GM19438 (cell line): ENCODE measurements around the gene TIMM10B.
A peak's percentile ranks its signal among the peaks of the same experiment; 100 is the strongest.

ENCODE experiments used
- ATAC-seq: cut with Tn5 transposase; IDR thresholded peaks from one replicate; pipeline ENCODE4 v1.9.1; 2021; ENCODE audit warnings: low read depth; ENCODE audit not compliant: unreplicated experiment

Gene TIMM10B

DNA sequence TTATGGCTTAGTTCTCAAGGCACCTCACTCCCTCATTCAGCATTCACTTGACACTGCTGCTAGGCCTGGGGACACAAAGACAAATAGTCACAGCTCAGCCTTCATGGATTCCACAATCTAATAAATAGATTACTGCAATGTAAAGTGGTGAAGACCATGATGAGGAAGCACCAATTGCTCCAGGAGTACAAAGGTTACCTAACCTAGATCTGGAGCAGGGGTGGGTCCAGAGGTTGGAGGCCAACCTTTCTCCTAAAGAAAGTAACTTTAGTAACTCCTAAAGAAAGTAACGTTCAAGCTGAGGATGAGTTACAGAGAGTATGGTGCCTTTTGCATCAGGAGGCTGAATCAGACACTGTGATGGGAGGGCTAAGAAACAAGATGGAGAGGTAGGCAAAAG, 11.7 kb upstream of the TIMM10B start:
- no peak for ATAC-seq

DNA sequence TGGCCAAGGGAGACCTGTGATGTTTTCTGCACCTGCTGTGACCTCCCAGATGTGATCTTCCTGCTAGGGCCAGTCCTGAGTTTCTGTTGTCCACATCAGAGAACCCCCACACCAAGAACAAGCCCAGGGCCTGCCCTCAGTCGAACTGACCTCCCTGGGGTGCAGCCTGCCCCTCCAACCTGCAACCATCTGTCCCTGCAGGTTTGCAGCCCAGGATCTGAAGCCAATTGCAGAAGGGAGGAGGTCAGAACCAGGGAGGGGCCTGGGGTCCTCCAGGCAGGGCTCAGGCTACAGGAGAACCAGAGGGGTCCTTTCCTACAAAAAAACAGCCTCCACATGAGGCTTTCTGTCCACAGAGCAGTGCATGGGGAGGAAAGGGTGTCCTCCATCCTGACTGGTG, 8.4 kb upstream of the TIMM10B start:
- ATAC-seq = no peak

DNA sequence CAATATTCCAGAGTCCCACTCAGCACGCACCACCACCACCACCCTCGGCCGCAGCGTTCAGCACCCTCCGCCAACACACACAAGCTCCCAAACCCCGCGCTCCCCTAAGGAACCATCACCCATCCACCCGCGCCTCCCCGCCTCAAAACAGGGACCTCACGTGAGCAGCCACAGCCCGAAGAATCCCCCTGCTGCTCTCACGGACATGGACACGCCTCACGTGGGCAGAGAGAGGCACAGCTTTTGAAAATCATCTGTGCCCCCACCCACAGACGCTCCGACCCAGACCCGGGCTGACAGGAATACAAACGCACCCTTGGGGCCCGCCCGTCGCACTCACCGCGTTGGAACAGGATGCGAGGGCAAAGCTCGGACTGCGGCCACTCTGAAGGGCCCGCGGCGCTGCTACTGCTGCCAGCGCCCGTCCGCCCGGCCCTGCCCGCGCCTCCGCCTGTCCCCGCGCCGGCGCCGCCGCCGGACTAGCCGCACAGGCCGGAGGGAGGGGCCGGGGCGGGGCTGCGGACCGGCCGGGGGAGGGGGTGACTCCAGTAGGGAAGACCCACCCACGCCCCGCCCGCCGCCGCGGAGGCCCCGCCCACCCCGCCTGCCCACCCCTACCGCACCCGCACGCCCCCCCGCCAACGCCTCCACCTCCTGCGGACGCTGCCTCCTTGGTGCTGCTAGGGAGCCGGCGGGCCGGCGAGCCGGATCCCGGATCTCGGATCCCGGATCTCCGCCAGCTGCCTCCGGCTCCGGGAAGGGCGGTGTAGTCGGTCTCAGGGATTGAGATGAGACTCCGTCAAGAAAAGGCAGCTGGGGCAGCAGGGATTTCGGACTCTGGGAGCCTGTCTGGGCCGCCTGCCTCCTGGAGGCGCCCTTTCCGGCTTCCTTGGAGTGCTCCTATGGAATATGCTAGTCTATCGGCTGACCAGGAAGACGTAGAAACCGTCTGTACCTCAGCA, 7.6 kb upstream of the TIMM10B start, which contains the start of gene TRIM3:
TSS of gene TRIM3 (minus strand) at position 491 of the 962 bp plus-strand sequence. CDS start 8,246 bp downstream, outside the sequence.
- ATAC-seq = peak; percentile 63

DNA sequence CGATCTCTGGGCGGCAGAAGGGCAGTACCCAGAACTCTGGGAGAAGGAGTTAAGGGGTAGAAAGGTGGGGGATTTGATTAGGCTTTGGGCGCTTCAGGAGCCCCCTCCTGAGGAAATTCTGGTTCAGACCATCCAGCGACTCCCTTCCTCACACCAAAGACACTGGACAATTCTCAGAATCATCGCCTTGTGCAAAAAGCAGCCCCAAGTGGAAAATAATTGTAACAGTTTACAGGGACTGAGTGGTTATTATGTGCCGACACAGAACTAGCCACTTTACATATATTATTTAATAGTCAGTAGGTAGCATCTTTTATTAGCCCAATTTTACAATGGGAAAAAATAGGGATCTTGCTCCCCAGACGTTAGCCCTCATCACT, 6.9 kb upstream of the TIMM10B start:
- ATAC-seq = no peak

DNA sequence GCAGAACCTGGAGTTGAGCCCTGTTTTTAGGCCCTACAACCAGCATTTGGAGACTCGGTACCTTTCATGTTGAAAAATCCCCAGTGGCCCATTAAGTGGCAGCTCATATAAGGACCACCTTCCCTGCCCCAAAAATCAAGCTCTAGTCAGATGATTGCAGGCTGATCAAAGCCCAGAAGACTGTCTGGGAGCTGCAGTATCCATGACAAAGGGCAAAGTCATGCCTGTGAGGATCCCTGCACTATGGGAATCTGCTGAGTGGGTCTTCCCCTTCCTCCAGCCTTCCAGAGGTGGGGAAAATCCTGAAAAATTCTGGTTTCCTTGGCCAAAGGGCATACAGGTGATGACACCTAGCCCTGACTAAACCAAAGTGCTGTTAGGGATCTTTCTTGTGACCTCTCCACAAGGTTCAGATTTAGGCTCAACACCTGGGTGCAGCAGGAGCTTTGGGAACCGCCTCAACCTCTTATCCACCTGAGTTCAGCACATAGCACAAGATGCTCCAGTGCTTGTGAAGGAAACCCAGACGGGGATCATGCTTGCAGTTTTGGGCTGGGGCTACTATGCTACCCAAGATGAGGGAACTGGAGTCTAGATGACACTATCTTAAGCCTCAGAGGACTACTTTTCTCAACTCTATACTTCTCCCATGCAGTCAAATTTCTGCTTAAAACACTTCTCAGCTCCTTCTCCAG, 6.3 kb upstream of the TIMM10B start:
- ATAC-seq = no peak

DNA sequence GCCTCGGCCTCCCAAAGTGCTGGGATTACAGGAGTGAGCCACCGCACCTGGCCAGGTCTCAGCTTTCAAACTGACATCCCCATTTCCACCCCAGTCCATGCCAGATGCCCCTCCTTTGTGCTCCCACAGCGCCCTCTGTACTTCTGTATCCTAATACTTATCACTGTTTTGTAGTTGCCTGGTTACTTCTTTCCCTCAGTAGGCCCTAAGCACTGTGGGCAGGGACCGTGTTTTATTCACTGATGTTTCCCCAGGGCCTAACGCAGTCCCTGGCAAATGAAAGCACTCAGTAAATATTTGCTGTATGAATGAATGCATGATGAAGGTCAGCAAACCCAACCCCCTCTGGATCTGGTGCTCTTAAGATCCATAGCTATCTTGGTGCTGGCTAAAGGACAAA, 5.4 kb upstream of the TIMM10B start:
- no peak for ATAC-seq

DNA sequence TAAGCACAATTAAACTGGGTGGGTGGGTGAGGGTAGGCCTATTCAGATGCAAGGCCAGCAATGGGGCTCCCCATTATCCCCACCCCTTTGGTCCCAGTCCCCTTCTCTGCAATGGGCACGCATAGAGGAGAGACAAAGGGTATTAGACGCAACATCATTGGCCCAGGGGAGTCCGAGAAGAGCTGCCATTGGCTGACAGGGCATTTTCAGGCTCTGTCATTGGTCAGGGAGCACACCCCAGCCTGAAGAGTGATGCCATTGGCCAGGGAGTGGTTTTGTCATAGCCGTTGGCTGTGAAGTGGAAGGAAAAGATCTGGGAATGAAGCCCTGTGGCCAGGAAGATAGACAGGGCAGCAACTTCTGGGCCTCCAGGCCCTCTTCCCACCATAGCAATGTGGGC, 4.7 kb upstream of the TIMM10B start:
- no peak for ATAC-seq

DNA sequence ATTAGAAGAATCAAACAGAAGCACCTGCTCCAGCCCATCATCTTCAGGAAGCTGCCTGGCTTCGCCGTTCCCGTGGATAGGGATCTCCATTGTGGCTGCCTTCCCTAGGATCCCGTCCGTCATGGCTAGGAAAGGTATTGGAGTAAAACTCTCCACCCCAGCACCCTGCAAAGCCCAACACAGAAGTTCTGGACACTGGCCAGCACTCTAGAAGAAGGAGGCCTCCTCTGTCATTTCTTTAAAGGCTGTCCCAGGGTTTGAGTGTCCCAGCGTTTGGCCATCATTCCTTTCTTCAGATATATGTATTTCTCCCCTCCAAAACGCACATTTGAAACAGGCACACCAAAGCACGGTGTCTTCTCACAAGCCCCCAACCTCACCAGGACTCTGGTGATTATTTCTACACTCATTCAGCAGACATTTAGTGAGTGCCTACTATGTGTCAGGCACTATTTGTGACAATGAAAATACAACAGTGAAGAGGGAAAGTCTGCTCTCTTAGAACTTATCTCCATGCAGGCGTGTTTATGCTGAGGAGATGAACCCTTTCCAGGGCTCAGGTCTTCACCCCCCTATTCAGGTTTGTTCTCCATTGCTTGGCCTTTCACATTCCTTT, 894 bp upstream of the TIMM10B start:
- no peak for ATAC-seq

DNA sequence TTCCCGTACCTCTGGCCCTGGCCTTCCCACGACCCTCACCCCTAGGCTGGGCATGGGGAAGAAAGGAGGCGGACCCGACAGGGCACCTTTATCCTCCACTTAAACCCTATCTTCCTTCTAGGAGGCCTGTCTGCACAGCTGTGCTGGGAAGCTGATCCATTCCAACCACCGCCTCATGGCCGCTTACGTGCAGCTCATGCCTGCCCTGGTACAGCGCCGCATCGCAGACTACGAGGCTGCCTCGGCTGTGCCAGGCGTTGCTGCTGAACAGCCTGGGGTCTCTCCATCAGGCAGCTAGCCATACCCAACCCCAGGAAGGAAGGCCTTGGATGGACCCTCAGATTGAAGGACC, 599 bp downstream of the TIMM10B start:
- ATAC-seq = no peak

DNA sequence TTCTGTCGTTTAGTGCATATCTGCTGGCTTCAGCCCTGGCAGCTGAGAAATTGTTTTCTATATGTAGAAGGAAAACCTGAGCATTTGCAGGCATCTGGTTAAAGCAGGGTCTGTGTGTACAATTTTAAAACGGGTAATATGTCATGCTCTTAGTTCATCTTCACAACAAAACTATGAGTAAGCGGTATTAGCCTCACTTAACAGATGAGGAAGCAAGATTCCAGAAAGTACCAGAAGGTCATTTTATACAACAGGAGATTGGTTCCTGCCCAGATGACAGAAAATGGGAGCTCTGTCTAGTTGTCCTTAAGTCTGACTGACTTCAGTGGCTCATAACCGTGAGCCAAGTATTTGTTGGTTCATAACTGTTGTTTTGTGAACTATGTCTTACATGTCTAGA, 1.1 kb downstream of the TIMM10B start:
- ATAC-seq = no peak

DNA sequence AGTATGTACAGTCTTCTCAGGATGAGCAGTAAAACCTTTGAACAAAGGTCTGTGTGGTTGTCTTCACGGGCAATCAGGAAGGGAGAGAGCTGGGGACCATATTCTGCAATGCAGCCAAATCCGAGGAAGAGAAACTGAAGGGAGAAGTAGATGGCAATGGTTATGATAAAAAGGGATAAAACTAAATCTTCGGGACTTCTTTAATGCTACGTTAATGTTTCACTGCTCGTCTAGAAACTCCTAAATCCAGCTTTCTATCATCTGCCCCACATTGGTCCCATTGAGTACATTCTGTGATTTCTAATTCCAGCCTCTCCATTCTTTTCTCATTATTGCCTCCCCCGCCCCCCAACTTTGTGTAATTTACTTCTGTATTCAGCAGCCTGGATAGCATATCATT, 1.7 kb downstream of the TIMM10B start:
- ATAC-seq = no peak

DNA sequence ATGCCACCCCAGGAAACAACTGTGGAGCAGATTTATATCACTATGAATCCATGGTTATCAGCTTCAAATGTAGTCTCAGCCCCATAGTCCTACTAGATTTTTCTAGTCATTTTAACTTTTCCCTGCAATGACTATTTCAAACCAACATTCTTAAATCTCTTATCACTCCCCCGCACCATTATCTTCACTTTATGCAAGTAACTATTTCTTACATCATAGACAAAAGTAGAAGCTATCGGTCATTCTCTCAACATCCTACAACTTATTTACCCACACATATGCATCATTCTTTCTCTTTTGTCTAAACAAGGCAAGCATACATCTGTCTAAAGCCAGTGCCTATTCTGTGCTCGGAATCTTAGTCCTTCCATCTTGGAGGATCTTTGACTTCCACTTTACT, 4.4 kb downstream of the TIMM10B start:
- ATAC-seq = no peak

DNA sequence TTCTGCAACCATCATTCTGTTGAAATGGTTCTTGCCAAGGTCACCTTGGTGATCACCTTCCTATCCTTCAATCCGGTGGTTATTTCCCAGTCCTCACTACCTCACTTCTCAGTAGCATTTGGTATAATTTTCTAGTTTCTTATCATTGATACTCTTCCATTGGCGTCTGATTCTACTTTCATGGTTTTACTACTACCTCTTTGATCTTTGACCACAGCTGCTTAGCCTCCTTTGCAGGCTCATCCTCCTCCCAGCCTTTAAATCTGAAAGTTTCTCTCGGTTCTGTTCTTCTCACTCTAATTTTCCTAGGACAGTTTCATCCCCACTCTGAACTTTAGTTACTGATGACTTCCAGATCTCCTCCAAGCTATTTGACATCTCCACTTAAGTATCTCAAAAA, 5.0 kb downstream of the TIMM10B start:
- no peak for ATAC-seq

DNA sequence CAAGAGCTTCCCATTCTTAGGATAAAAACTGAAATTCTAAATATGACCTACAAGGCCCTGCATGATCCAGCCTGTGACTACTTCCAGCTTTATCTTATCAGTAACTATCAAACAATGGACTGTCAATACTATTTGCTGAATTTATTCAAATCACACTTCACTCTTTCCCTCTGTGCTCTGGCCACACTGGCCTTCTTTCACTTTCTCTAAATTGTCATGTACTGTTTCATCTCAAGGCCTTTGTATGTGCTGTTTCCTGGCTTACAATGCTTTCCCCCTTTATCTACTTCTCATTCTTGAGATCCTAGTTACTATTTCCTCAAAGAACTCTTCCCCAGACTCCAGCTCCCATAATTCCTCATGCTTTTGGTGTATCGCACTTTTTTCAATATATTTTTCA, 5.6 kb downstream of the TIMM10B start:
- ATAC-seq = no peak

DNA sequence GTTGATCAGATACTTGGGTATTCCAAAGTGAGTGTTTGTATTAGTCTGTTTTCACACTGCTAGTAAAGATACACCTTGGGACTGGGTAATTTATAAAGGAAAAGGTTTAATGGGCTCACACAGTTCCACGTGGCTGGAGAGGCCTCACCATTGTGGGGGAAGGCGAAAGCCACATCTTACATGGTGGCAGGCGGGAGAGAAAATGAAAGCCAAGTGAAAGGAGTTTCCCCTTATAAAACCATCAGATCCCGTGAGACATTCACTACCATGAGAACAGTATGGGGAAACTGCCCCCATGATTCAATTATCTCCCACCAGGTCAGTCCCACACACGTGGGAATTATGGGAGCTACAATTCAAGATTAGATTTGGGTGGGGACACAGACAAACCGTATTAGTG, 7.0 kb downstream of the TIMM10B start:
- ATAC-seq = no peak

DNA sequence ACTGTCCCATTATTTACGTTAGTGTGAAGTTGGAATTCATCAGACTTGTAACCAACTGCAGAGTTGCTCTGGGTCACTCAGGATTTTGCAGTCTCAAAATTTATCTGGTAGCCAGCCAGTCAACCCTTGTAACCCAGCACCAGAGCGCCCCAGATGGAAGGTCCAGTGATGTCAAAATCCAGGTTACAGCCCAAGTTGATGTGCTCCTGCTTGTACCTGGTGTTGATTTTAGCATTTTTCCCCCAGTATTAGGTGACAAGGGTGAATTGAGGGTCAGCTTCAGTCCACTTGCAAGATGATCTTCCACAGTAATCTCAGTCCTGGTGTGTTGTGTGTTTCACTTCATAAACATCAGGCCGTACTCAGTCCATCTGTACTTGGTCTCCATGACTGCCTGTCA, 7.5 kb downstream of the TIMM10B start:
- no peak for ATAC-seq

DNA sequence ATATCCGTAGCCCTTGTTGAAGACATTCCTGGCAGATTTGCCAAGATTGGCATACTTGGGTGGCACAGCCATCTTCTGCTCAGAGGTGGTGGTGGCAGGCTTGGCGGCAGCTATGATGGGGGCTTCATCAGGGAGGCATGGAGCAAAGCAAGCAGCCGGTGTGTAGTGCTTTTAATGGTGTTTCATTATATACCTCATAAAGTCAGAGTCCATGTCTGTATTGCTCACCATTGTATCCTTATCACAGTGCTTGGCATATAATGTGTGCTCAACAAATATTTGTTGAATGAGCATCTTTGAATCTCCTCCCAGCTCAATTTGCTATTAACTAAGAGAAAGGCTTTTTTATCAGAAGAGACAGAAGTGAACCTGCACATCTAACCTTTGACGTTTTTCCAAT, 8.0 kb downstream of the TIMM10B start:
- no peak for ATAC-seq

DNA sequence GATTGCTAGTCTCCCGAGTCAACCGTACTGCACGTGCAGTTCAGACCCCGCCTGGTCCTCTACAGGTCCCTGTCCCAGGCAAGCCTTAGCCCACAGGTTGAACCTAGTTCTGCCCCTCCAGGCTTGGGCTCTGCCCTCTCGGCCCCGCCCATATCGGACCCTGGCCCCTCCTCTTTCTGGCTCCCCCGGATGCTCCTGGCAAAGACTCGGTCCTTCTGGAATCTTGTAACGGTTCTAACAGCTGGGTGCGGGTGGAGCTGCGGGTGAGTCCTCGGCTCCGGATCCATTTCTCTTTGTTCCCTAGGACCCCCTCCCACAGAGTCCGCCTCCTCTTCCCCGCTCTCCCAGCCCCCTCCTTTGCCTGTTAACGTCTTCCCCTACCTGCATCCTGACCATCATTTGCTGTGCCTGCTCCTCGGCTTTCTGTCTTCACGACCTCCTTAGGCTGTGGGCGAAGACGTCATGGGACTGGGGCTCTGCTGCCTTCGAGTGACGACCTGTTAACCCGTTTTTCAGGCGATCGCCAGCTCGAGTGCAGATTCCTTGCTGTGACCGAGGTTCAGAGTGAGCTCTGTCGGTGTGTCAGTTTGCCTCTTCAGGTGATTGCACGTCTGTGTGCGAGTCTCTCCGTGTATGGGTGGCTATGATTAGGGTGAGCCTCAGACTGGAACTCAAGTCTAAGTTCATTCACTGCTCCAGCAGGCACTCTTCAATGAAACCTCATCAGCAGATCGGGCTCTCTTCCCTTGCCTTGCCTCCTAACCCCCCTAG, 16.0 kb downstream of the TIMM10B start, which contains the start of gene DNHD1:
TSS of gene DNHD1 (plus strand) at position 212 of the 771 bp plus-strand sequence. CDS start 936 bp downstream, outside the sequence.
- ATAC-seq = no peak

DNA sequence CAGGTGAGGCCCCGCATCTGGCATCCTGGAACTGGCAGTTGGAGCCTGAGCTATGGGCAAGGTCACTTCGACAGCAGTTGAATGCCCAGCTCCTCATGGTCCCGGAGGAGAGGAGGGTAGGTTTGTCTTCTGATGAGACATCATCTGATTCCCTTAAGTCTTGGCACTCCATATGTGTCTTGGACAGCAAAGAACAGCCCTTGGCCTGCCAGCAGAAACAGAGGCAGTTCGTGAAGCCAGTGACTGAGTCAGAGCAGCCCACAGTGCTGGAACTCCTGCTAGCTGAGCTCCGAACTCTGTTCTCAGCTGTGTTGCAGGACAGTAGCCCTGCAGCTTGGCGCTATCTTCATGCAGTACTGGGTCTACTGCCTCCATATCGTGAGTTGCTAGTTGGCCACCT, 16.8 kb downstream of the TIMM10B start:
- no peak for ATAC-seq

DNA sequence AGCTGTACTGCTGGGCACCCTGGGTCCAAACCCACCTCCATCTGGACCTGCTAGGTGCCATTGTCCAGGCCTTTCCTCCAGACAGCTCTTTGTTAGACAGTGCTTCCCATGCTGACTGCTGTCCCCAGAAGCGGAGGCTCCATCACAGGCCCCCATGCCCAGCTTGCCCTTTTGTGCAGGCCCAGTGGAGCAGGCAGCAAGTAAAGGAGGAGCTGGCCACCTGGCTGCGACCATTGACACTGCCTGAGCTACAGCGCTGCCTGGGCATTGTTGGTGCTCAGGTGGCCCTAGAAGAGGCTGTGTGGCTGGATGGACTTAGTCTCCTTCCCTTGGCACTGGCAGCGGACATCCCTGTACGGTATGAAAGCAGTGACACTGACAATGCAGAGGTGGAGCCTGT, 17.2 kb downstream of the TIMM10B start:
- ATAC-seq = no peak

DNA sequence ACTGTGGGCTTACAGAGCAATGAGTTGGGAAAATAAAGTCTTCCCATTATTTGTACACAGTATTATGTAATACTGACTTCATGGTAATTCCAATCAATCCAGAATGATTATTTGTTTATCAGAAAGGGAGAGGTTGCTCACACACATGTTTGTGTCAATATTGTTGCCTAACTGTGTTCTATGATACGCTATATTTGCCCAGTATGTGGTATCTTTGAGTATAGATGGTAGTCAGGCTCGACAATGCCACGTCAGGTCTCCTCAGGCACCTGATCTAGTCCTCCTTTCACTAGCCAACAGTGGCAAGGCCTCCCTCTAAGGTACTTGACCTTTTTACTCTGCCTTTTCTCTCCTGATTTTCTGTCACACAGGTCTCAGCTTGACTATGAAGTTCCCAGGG, 21.1 kb downstream of the TIMM10B start:
- ATAC-seq = no peak
